A673 (cell line): Measurements from ENCODE around the gene RPL28. TPM values are rescaled to one million over a fixed set of nuclear protein-coding genes. Genes with fewer than 3 reads are reported as not detected.

Experiments used
- Bru-seq: library from RNA; stranded (reverse); fragments of 400-500 nt; gene quantifications from one replicate; lab custom pipeline; 2021; lab: Mats Ljungman, UMichigan
- BruChase-seq, 2 experiments: library from RNA; stranded (reverse); fragments of 400-500 nt; gene quantifications; one replicate each; lab custom pipeline; 2021; lab: Mats Ljungman, UMichigan
- BruUV-seq: library from RNA; stranded (reverse); fragments of 400-500 nt; replicated peaks from 2 replicates; lab custom pipeline; 2021; lab: Mats Ljungman, UMichigan
- CTCF ChIA-PET: fragments of 300-600 bp; sonication (Branson Sonifier 250); formaldehyde crosslinking; loops from one replicate; lab custom pipeline; 2022; ENCODE audit warnings: antibody characterized with exemption; lab: Charles Lee
- POLR2A ChIA-PET: fragments of 300-600 bp; sonication (Branson Sonifier 250); formaldehyde crosslinking; loops from one replicate; lab custom pipeline; 2022; ENCODE audit warnings: antibody characterized with exemption; ENCODE audit not compliant: low non-redundant PET; lab: Charles Lee
- DNase-seq: peaks from one replicate; pipeline ENCODE4 v3.0.0-alpha.2; 2015; ENCODE audit warnings: low spot score
- H3K27ac ChIP-seq: fragments of 200-600 bp; sonication (generic); 2 replicates; pipeline ENCODE4 v1.5.1; 2016; ENCODE audit warnings: mixed run types, low read depth, mild to moderate bottlenecking, mixed read lengths, antibody characterized with exemption, low read length; ENCODE audit not compliant: poor library complexity, severe bottlenecking
- H3K27me3 ChIP-seq: fragments of 200-600 bp; sonication (generic); replicated peaks from 2 replicates; pipeline ENCODE4 v1.6.1; 2017; ENCODE audit warnings: mixed run types, low read depth, mild to moderate bottlenecking, mixed read lengths, antibody characterized with exemption, low read length; ENCODE audit not compliant: insufficient read depth, poor library complexity
- H3K36me3 ChIP-seq: fragments of 200-600 bp; sonication (generic); 2 replicates; pipeline ENCODE4 v1.6.1; 2016; ENCODE audit warnings: mixed run types, mild to moderate bottlenecking, mixed read lengths, antibody characterized with exemption, low read length; ENCODE audit not compliant: insufficient read depth, poor library complexity, severe bottlenecking
- H3K4me1 ChIP-seq: fragments of 200-600 bp; sonication (generic); 2 replicates; pipeline ENCODE4 v1.6.1; 2017; ENCODE audit warnings: mixed run types, mild to moderate bottlenecking, mixed read lengths, antibody characterized with exemption, low read length; ENCODE audit not compliant: insufficient read depth, poor library complexity, severe bottlenecking
- H3K4me3 ChIP-seq: fragments of 200-600 bp; sonication (generic); 2 replicates; pipeline ENCODE4 v1.5.1; 2016; ENCODE audit warnings: low read depth, mixed run types, mild to moderate bottlenecking, mixed read lengths, low read length; ENCODE audit not compliant: poor library complexity, severe bottlenecking
- H3K9me3 ChIP-seq: fragments of 200-600 bp; sonication (generic); 2 replicates; pipeline ENCODE4 v1.6.1; 2016; ENCODE audit warnings: mixed run types, low read depth, mild to moderate bottlenecking, mixed read lengths, antibody characterized with exemption, low read length; ENCODE audit not compliant: poor library complexity, severe bottlenecking
- CTCF ChIP-seq: fragments of 300-800, 200-600 bp; sonication (generic); conservative IDR thresholded peaks from 2 replicates; pipeline ENCODE4 v1.5.1; 2017; ENCODE audit warnings: low read depth, mild to moderate bottlenecking, antibody characterized with exemption, low read length, moderate library complexity, mixed read lengths
- EZH2 ChIP-seq: fragments of 200-600 bp; sonication (generic); IDR thresholded peaks from 2 replicates; pipeline ENCODE4 v1.6.1; 2017; ENCODE audit warnings: borderline replicate concordance, low read depth, mild to moderate bottlenecking, mixed read lengths, antibody characterized with exemption, low read length; ENCODE audit not compliant: poor library complexity, severe bottlenecking
- intact Hi-C: fragments of 100-400 bp; cut with micrococcal nuclease; formaldehyde crosslinking; loops from one replicate; pipeline ENCODE4 v1.10.0; 2022; ENCODE audit not compliant: unreplicated experiment
- long read RNA-seq: library from polyadenylated mRNA; stranded (forward); transcript quantifications from one replicate; pipeline ENCODE4 v2.0.0, GENCODE V29; 2022
- total RNA-seq: library from RNA; stranded (reverse); gene quantifications from 2 replicates; pipeline ENCODE4 v1.2.3, GENCODE V29; 2021

RPL28 gene
- total RNA-seq (1,355 and 1,380 TPM in 2 replicates), Bru-seq, nascent RNA (percentile 94 among the genes with signal in this experiment), BruChase-seq, experiment 1, labeled RNA remaining after a 2-hour chase (percentile 92 among the genes with signal in this experiment), BruChase-seq, experiment 2, labeled RNA remaining after a 6-hour chase (percentile 95 among the genes with signal in this experiment)
- long read RNA-seq, full-length matches to known transcripts: 260 of 296 reads
- long read RNA-seq, partial matches to known transcripts: 13 of 296 reads
- long read RNA-seq, other reads (novel, unspliced or antisense): 23 of 296 reads

GRCh38 chr19:55385724-55386492, at the start of gene RPL28:
Gene RPL28 (plus strand): TSS chr19:55385932. CDS start chr19:55386358, 426 bp downstream.
- no peak for TF ChIP-seq CTCF
- no peak for TF ChIP-seq EZH2
- H3K9me3 ChIP-seq: no peaks in the 10 kb centered on the region
- no peaks in the 10 kb centered on the region for H3K27me3 ChIP-seq
- peaks cover 32% of the 10 kb centered on the region for H3K4me1 ChIP-seq
- intact Hi-C loops: loop anchor here (10.0 kb wide), 1 partner anchor 81 kb away; no protein-coding TSS in a partner anchor
- peak within 1 kb of the TSS; percentile 88 for H3K27ac ChIP-seq
- POLR2A ChIA-PET: no interaction called here
- H3K4me3 ChIP-seq: peak within 1 kb of the TSS; percentile 98
- peak; percentile 99 for DNase-seq
- CTCF ChIA-PET: no interaction called here
- no TSS peak for BruUV-seq
- H3K36me3 ChIP-seq: peaks cover 38% of the 10 kb centered on the region

- CTCF ChIA-PET: no interaction called here
- intact Hi-C loops: no loop called here
These were observed 49.6 kb upstream of the RPL28 start for GRCh38 chr19:55336101-55336500.

More at GRCh38 chr19:55336101-55336500, 49.6 kb upstream of the RPL28 start:
- Histone ChIP-seq H3K4me1 (peaks cover 8% of the 10 kb centered on the region), H3K36me3 (no peaks in the 10 kb centered on the region), H3K9me3 (no peaks in the 10 kb centered on the region), H3K4me3 (no peak overlapping the region), H3K27ac (no peak overlapping the region), H3K27me3 (no peaks in the 10 kb centered on the region)
- POLR2A ChIA-PET: no interaction called here
- DNase-seq: no peak
- TF ChIP-seq CTCF: no peak
- TF ChIP-seq EZH2: no peak
- BruUV-seq: no TSS peak
